NCI-H1694 (cell line): Measurements from ENCODE around the gene FBXO9.

Experiments
- DNase-seq: peaks from one replicate; lab custom pipeline; 2025; lab: John Stamatoyannopoulos, UW

Gene FBXO9

DNA sequence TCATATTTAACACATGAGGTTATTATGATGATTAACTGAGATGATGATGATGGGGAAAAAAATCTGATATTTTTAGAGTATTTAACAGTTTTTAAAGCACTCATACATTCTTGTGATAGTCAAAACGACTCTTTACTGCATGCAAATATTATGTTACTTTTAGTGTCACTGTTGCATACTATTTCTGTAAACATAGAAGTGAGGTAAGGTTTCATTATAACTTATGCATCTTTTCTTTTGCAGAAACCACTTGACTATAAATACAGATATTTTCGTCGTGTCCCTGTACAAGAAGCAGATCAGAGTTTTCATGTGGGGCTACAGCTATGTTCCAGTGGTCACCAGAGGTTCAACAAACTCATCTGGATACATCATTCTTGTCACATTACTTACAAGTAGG lies 30.1 kb downstream of the FBXO9 start:
- DNase-seq = no peak

DNA sequence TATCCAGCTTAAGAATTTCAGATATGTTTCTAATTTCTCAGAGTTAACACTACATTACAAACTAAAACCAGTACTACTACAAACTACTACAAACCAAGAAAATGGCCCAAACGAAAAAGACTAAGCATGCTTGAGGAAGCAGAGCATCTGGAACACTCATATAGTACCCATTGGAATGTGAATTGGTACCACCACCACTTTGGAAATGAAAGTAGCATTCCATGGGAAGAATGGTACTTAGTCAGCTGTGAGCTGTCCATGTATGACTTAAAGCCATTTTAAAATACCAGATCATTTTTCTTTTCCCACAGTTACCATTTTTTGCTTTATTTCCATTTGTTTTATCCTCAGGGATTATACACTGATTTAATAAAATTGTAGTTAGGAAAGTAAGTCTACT lies 30.5 kb downstream of the FBXO9 start:
- DNase-seq = no peak

DNA sequence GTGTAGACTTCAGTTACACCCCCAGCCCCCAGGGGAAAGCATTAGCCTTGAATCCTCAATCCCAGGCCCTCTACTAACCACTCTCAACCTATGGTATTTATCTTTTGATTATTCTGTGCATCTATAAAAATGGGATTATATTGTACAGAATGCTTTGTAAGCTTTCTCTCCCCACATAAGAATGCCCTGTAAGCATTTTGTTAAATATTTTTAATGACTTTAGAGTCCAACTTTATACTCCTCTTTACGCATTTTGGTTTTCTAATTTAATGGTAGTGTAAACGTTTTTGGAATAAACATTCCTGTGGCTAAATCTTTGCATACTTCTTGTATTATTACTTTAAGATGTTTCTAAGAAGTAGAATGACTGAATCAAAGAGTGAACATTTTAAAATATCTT lies 35.4 kb downstream of the FBXO9 start:
- no peak for DNase-seq

DNA sequence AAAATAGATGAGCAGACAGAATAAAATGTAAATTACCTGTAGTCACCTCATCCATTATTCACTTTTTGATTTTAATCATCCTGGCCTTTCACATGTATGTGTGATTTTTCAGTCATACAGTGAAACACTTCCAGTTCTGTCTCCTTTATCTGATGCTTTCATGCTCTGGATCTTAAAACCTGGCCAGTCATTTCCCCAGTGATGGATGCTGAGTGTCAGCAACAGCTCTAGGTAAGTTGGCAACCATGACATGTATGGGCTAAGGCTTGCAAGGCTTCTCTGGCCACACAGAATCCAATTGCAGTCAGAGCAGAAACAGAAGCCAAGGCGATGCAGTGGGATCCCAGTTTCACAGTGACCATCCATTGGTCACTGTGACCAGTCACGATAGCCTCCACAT lies 35.8 kb downstream of the FBXO9 start:
- DNase-seq = no peak

DNA sequence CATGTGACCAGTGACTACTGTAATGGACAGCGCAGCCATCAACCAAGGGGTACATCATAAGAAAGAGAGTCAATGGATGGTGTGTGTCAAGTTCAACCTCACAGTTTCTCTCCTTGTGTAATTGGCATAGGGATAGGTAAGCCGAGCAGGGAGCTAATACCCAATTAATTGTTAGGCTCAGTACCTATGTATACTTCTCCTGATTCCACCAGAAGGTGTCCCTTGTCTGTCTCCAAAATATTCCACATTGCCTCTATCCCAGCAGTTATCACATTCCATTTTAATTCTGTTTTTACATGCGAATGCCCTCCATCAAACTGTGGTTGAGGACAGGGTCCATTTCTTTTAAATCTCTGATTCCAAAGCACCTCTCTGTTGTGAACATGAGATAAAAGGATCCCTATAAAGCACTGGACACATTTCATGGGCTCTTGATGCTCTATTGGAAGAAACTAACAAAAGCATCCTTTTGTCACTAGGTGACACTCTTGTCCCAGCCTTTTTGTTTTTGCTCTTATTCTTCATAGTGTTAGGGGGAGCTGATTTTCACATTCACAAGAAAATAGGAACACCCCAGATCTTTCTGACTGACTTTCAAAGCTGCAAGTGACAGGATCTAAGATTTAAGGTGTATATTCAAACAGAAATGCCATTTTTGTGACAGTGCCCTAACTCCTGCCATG lies 38.9 kb downstream of the FBXO9 start:
- no peak for DNase-seq

DNA sequence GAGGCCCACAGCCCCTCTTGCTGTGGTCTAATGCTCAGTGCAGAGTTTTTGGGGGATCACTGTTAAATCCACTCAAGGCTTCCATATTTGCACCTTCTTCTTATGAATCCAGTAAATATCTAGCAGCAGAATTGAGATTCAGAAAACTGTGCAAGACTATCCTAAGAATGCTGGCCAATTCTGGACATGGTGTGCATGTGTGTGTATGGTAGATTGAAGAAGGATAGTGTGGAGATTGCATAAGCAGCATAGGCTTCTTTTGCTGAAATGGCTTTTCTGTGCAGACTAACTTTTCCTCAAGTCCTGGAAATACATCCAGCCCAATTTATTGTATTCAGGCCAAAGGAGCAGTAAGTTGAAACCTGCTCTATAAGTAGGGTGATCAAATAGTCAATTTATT lies 39.7 kb downstream of the FBXO9 start:
- DNase-seq = no peak

DNA sequence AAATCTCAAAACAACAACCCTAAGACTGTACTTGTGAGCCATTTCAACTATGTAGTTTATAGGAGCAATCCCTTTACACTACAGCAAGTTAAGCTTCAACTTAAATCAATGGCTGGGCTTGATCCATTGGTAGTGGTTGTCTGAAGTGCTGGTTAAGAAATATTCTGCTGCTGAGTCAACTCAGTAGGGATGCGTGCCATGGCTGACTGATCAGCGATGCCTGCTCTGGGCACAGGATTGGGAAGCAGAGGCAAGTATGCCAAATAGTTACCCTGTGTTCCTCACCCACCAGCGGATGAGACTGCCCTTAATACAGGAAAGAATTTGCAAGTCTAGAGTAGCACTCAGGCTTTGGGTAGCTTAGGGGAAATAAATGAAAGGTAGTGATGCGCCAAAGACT lies 41.9 kb downstream of the FBXO9 start:
- DNase-seq = no peak

DNA sequence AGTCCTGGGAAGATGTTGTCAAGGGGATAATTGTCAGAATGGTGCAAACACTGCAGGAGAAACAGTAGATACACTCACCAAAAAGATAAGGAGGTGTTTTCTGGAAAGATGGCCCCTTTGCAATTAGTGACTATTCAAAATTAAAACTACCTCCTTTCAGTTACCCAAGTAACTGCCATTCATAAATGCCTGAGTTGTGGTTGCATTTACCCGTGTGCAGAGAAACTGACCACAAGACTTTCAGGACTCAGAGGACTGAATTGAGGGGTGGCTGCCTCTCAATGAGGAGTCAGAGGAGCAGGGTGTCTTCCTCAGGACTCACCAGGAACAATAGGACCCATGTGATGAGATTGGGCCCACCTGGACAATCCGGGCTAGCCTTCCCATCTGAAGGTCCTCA lies 44.4 kb downstream of the FBXO9 start:
- no peak for DNase-seq

DNA sequence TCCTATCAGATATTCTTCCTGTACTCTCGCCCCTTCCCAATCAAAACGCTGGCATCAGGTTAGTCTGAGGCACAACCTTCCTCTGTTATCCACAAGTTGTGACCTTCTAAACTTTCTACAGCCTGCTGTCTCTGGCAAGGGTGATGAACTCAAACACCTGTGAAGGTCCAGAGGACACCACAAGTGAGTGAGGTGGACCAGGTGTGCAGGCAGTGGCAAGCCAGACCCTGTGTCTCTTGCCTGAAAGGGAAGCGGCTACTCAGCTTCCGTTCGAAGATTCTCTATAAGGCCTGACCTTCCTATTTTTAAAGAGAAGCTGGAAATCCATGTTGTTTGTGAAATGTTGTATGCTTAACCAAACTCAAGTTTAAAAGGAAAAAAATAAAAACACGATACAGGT lies 46.7 kb downstream of the FBXO9 start:
- no peak for DNase-seq

DNA sequence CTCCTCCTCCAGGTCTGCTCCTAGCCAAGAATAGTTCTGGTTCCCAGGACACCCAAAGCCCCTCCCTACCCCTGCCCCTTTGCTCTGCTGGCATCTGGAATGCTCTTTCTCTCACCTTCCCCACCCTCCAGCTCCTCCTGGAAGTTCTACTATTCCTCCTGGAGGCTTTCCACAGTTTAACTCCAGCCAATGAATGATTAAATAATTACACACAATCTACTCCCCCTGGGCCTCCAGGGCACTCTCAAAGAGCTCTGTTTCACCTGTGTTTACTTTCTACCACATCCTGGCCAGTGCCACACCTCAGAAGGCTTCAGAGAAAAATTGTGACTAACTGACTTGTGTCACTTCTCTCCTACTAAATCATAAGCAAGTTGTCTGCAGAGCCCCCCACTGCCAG lies 47.2 kb downstream of the FBXO9 start:
- DNase-seq = no peak

DNA sequence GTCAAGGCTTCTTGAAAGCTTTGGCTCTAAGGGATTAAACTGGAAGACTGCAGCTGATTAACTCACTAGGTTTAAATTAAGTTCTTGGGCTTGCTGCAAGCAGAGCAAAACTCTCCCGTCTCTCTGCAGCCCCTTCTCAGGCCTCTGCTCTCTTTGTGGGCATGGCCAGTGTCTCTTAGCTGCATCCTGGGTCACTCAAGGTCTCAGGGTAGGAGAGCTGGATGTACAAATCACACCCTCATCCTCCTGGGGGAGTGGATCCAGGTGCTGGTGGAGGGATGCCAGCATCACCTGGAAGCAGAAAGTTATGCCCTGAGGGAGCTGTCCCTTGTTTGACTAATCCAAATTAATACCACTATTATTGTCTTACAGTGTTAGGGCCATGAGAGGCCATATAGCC lies 47.7 kb downstream of the FBXO9 start:
- DNase-seq = no peak

DNA sequence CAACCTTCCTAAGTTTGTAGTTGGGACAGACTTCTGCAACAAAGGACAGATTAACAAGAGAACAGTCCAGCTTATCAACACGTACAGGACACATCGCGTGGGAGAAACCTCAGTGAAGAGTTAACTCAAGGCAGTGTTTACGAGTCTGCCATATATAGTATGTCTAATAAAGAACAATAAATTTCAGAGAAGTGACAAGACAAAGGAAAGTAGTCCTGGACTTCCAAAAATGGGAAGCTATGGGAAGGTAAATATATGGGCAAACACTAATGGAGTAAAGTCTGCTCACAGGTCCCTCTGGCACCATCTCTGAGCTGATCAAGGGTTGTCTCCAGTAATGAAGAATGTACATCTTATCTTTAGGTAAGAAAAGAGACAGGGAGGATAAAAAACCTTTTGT lies 48.5 kb downstream of the FBXO9 start:
- no peak for DNase-seq

DNA sequence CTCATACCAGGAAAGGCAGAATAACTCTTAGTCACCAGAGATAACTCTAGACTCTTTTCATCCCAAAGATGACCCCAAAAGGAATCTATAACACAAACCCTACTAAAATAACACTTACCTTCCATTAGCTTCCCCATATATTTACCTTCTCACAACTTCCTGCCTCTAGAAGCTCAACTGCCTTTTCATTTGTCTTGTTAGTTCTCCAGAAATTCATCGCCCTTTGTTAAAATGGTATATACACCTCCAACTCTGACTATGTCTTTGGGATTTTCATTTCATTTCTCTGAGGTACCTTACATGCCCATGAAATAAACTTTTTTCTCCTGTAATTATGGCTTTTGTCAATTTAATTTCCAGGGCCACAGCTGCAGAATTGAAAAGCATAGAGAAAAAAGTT lies 49.9 kb downstream of the FBXO9 start:
- DNase-seq = no peak

DNA sequence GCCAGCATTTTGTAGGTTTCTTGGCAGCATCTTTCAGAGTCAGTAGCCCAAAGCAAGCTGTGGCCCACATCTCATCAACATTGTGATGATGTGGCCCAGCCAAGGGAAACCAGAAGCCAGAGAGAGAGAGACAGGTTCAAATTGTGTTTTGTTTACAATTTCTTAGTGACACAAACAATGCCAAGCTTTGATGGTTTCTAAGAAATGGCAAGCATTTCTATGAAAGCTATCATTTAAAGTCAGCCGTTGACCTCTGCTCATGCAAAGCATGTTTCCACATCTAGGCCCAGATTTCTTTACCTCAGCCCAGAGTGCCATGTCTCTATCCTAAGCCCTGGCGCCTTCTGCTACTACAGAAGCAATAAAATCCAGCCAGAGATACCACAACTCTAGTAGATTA lies 50.5 kb downstream of the FBXO9 start:
- DNase-seq = no peak

DNA sequence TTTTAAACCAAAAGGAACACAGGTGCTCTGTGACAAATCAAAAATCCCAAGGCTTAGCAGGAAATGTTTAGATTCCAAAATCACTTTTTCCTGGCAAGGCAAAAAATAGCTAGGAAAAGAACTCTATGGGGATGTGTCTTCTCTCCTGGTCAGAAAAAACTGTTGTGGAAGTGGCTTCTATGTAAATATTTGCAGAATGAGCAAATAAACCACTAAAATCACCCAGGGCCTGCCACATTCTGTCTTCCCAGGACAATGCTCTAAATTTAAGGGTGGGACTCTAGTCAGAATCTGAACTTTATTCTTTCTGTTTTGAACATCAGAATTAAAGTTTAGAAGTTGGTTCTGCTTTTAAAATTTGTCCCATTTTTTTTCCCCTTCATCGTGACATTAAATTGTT lies 54.1 kb downstream of the FBXO9 start:
- no peak for DNase-seq

DNA sequence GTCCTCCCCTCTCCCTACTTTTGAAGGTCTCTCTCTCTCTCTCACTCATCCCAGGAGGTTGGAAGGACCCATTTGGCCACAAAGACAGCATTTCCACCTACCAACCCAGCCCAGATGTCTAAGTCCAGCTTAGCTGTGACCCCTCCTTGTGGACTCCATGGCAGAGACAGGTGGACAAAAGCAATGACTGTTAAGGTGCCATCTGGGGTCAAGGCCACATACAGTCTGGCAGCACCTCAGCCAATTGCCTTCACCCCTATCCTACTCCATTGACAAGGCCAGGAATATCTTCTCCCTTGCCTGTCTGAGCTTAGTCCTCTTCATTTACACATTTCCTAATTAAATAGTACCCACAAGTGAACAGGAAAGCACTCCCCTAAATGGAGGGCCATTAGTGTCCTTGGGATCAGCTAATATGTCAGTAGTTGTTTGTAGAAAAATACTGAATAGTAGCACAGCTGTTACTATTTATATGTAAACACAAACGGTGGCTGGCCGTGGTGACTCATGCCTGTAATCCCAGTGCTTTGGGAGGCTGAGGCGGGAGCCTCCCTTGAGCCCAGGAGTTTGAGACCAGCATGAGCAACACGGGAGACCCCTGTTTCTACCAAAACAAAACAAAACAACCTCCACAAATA lies 54.7 kb downstream of the FBXO9 start:
- no peak for DNase-seq

DNA sequence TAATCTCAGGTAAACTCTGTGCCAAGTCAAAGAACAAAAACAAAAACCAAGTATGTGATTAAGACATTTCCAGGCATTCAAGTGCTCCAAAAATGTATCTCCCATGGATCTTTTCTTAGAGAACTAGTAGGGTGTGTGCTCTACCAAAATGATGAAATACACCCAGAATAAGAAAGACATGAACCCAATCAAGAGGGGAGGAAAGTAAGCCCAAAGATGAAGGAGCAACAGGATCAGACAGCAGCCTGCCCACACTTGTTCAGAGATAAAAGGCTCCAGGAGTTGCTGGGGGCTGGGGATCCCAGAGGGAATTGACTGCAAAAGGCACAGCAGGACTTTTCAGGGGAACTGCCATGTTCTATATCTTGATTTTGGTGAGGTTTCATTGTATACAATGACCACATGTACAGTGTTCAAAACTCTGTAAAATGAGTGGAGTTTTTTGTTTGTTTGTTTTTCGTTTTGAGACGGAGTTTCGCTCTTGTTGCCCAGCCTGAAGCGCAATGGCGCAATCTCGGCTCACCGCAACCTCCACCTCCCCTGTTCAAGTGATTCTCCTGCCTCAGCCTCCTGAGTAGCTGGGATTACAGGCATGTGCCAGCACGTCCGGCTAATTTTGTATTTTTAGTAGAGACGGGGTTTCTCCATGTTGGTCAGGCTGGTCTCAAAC lies 59.1 kb downstream of the FBXO9 start:
- DNase-seq = no peak

DNA sequence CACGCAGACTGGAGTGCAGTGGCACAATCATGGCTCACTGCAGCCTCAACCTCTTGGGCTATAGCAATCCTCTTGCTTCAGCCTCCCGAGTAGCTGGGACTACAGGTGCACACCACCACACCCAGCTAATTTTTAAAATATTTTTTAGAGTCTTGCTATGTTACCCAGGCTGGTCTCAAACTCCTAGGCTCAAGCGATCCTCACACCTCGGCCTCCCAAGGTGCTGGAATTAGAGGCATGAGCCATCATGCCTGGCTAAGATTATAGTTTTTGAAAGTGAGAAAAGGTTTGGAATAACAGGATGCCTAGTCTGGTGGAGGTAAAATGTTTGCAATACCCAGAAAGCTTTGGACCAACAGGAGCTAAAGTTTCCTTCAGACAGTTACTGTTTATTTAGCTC lies 60.1 kb downstream of the FBXO9 start:
- no peak for DNase-seq

DNA sequence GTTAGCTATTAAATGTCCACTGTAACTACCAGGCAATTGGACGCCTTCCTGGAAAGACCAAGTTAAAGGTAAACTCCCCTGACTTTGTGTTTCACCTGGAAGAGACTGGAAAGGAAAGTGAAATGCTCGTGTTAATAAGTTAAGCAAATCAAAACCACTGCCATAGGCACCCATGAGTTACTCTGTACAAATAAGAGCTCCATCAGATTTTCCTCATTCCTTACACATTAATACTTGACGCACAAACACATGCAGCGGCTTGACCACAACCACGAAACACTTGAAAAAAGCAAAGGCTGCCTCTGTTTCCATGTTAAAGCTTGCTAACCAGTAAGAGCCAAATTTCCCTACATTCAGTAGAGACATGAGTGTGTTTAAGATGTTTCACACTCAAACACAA lies 63.6 kb downstream of the FBXO9 start:
- DNase-seq = no peak

DNA sequence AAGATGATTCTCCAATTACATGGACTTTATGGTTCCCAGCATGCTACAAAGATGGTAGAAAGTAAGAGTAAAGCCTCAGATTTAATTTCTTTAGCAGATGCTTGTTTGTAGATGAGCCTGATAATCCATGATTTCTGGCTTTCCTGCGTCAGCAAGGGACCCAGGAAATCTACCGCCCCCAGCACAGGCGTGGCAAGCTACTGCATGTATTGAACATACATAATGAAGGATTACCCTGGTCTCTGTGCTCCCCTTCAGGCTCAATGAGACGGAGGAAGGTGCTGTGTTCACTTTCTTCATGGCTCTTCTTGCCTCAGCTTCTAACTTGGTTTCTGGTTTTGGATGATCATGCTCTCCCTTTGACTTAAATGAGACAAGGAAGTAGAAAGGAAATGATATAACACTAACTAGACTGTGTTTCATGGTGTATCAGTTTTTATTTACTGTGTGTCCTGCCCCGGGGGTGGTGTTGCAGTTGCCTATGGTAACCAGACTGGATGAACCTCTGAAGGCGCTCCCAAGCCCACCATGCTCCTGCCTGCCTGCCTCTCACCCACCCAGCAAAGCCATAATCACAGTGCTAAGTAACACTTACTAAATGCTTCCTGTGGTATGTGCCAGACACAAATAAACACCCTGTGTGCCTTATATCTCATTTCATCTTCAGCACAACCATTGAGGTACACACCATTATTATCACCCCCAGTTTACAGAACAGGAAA lies 65.5 kb downstream of the FBXO9 start:
- DNase-seq = no peak

DNA sequence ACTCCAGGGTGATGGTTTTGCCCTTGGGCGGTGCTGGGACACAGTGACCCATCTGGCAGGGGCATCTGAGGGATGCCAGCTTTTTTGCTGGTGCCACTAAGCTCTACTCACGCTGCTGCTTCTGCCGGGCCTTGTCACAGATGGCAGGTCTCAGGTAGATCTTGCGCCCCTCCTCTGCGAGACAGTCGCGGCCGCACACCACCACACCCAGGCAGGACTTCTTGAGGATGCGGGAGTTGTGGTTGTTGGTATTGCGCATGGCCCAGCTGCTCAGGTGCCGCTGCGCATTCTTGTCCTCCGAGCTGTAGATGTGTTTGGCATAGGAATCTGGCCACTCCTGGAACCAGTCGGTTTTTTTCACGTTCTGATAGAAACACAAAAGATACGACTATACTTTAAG lies 68.8 kb downstream of the FBXO9 start:
- no peak for DNase-seq

DNA sequence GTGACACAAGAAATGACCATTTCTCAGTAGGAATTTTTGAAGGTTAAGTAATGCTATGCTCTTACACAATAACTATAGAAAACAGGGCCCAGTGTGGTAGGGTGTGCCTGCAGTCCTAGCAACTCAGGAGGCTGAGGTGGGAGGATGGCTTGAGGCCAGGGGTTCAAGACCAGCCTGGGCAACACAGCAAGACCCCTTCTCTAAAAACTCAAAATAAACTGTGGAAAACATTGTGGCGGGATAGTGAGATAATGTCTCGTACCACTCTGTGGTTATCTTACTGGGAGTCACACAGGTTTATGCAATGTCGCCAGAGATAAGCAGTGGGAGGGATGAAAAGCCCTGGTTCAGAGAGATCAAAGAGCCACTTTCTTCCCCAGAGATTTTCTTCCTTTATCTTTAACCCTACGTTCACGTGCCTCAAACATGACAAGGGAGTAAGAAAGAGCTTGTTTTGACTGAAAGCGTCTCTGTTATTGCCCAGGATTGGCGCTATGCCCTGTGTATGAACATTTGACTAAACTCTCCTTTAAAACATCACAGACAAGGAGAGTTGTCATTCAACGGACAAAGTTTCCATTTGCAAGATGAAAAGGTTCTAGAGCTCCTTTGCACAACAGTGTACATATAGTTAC lies 69.5 kb downstream of the FBXO9 start:
- DNase-seq = no peak
